Fibroblast of pulmonary artery (primary cell): Measurements from ENCODE around the gene COL24A1.

Experiments
- DNase-seq: peaks from one replicate; pipeline ENCODE4 v3.0.0-alpha.2; 2010; ENCODE audit warnings: low read depth
- H3K4me3 ChIP-seq: replicated peaks from 2 replicates; pipeline ENCODE4 v1.5.1; 2011; ENCODE audit warnings: low read depth, mild to moderate bottlenecking, control low read depth, low read length, moderate library complexity
- TF ChIP-seq, protein P1 (sequence below): IDR thresholded peaks from 2 replicates; pipeline ENCODE4 v1.5.1; 2011; ENCODE audit warnings: mild to moderate bottlenecking, control low read depth, low read length, inconsistent platforms; ENCODE audit errors: missing control alignments

The COL24A1 gene

DNA sequence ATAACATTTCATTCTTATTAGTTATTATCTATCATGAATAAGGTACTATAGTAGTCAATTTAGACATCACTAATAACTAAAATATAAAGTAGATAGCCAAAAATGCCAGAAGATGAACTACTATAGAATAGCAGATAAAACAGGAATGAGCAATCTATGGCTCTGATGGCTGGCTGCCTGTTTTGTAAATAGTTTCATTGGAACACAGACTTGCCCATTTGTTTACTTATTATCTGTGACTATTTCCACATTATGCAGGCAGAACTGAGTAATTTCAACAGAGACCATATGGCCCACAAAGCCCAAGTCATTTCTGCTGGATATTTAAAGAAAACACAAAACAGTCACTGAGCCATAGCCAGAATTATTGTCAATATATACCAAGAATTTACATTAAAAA is 222.1 kb downstream of the COL24A1 start:
- DNase-seq = no peak
- H3K4me3 ChIP-seq = no peak overlapping the region
- TF ChIP-seq, protein P1, sequence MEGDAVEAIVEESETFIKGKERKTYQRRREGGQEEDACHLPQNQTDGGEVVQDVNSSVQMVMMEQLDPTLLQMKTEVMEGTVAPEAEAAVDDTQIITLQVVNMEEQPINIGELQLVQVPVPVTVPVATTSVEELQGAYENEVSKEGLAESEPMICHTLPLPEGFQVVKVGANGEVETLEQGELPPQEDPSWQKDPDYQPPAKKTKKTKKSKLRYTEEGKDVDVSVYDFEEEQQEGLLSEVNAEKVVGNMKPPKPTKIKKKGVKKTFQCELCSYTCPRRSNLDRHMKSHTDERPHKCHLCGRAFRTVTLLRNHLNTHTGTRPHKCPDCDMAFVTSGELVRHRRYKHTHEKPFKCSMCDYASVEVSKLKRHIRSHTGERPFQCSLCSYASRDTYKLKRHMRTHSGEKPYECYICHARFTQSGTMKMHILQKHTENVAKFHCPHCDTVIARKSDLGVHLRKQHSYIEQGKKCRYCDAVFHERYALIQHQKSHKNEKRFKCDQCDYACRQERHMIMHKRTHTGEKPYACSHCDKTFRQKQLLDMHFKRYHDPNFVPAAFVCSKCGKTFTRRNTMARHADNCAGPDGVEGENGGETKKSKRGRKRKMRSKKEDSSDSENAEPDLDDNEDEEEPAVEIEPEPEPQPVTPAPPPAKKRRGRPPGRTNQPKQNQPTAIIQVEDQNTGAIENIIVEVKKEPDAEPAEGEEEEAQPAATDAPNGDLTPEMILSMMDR = no peak

DNA sequence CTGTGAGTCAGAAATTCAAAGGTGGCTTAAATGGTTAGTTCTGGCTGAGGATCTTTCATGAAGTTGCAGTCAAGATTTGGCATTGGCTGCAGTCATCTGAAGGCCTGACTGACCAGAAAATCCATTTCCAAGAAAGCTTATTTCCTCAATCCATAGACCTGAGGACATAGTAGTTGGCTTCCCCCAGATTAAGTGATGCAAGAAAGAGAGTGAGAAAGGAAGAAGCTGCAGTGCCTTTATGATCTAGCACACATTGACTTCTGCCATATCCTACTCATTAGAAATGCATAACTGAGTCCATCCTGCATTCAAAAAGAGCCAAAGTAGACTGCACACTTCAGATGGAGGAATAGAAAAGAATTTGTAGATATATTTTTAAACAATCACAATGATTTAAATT is 222.6 kb downstream of the COL24A1 start:
- no peak overlapping the region for H3K4me3 ChIP-seq
- DNase-seq = no peak
- TF ChIP-seq, protein P1 = no peak

DNA sequence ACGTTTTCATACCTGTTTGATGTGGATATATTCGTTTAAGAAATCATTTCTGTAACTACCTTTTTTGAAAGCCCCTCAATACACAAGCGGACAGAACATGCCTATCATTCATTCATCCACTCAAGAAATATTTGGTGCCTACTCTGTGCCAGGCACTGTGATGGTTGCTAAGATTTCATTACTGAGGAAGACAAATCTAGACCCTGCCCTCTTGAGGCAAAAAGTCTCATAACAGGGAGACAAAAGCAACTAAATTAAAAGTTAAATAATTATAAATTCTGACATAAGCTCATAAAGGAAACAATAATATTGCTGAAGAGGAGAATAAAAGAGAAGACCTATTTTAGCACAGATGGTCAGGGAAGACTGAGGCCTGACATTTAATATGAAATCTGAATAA is 244.8 kb downstream of the COL24A1 start:
- TF ChIP-seq, protein P1 = peak; percentile 50

DNA sequence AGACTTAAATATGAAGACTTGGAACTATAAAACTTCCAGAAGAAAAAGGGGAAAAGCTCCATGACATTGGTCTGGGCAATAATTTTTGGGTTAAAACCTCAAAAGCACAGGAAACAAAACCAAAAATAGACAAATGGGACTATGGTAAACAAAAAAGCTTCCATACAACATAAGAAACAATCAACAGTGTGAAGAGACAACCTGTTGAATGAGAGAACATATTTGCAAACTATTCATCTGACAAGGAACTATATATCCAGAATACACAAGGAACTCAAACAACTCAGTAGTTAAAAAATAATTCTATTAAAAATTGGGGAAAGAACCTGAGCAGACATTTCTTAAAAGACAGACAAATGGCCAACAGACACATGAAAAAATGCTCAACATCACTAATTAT is 255.7 kb downstream of the COL24A1 start:
- no peak for DNase-seq
- TF ChIP-seq, protein P1 = no peak
- H3K4me3 ChIP-seq = no peak overlapping the region

More for the DNA sequence above, 244.8 kb downstream of the COL24A1 start:
- peak; percentile 23 for DNase-seq
- no peak overlapping the region for H3K4me3 ChIP-seq

DNA sequence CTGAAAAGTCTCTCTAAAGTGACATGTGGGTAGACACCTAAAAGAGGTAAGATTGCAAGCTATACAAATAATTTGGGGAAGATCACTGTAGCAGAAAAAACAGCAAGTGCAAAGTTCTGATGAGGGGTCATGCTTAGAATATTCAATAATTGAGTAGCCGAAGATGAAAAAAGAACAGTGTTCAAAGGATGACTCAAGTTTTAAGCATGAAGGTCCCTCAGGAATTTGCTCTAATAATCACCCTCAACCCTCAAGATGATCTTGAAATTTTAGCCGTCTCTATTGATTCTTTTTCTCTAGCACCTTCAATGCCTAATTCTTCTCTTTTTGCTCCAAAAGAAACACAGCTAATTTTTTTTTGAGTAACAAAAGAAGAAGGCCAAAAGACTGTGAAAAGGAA is 257.7 kb downstream of the COL24A1 start:
- DNase-seq = peak; percentile 2
- no peak overlapping the region for H3K4me3 ChIP-seq
- TF ChIP-seq, protein P1 = no peak

DNA sequence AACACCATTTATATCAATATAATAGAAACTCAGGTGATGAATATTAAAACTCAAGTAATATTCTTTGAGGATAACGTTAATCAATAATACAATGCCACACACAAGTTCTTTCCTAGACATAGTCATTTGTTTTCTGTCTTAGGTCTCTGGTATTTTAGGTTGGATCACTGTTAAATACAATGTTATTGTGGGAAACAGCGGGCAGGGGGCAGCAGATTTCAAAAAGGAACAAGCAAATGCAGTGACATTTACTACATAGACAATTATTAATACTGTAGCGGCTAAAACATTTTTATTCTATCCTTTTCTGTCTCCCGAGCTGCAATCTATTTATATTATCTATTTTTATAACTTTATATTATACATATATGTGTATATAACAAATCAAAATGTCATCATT is 261.9 kb downstream of the COL24A1 start:
- DNase-seq = peak; percentile 62
- H3K4me3 ChIP-seq = no peak overlapping the region
- TF ChIP-seq, protein P1 = peak; percentile 64

DNA sequence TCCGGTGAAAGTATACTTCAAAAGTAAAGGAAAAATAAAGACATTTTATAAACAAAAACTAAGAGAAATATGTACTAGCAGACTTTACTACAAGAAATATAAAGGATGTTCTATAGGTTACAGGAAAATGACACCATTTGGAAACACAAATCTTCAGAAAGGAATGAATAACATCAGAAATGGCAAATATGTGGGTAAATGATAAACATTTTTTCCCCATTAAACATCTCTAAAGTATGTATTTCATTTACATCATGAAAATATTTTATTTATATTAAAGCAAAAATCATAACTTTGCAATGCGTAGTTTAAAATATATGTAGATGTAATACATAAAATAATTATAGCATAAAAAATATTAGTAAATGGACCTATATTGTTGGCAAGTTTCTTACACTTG is 264.2 kb downstream of the COL24A1 start:
- TF ChIP-seq, protein P1 = no peak
- DNase-seq = no peak
- H3K4me3 ChIP-seq = no peak overlapping the region
